BLaER1 treated with 17β-estradiol and CSF1 and Interleukin-3, amounts not matched to agents 10 nM and 100 nM (cell line): Measurements from ENCODE around the gene NECTIN2.

Experiments used
- H3K27ac ChIP-seq, 11 experiments: shearing (Covaris generic); formaldehyde crosslinking; 2 replicates each; pipeline ENCODE4 v1.8.1; 2022
- H3K27me3 ChIP-seq, 11 experiments: shearing (Covaris generic); formaldehyde crosslinking; 2 replicates each; pipeline ENCODE4 v1.8.1; 2022
- H3K36me3 ChIP-seq, 11 experiments: shearing (Covaris generic); formaldehyde crosslinking; 2 replicates each; pipeline ENCODE4 v1.8.1; 2022
- H3K4me1 ChIP-seq, 10 experiments: shearing (Covaris generic); formaldehyde crosslinking; 2 replicates each; pipeline ENCODE4 v1.8.1; 2022
- H3K4me2 ChIP-seq, 11 experiments: shearing (Covaris generic); formaldehyde crosslinking; 2 replicates each; pipeline ENCODE4 v1.8.1; 2022
- H3K4me3 ChIP-seq, 10 experiments: shearing (Covaris generic); formaldehyde crosslinking; 2 replicates each; pipeline ENCODE4 v1.8.1; 2022
- H3K9ac ChIP-seq, 11 experiments: shearing (Covaris generic); formaldehyde crosslinking; 2 replicates each; pipeline ENCODE4 v1.8.1; 2022
- H3K9me3 ChIP-seq, 11 experiments: shearing (Covaris generic); formaldehyde crosslinking; replicated peaks in 1 of 11; 2 replicates each; pipeline ENCODE4 v1.8.1; 2022
- H4K20me1 ChIP-seq, 11 experiments: shearing (Covaris generic); formaldehyde crosslinking; 2 replicates each; pipeline ENCODE4 v1.8.1; 2022
- Cebpa-rat ChIP-seq, 11 experiments: shearing (Covaris generic); IDR thresholded peaks; 2 replicates each; pipeline ENCODE4 v1.8.1; 2022

Gene NECTIN2

DNA sequence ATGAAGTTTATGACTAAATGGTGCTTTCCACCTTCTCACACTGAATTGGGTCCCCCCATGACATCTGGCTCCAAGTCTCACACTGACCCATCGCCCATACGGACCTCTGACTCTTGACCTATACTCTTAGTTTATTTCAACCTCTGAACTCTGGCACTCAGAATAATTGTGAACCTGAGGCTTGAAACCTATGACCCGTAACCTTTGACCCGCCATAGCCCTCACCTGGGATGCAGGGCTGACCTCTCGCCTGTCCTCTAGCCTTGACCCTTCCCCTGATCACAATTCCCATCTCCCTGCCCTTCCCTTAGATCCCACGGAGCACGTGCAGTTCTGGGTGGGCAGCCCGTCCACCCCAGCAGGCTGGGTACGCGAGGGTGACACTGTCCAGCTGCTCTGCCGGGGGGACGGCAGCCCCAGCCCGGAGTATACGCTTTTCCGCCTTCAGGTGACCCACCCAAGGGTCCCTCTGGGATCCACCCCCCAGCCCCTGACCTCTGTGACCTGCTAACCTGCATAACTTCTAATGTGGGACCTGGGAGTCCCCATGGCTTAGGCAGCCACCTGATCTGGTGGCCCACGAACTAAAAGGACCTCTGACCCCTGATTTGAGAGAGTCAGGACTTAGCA is 32.1 kb upstream of the NECTIN2 start:
- H3K4me1 ChIP-seq, result peaks cover 7 to 16% (median 12%) of the 10 kb centered on the region in 10 experiments
- H4K20me1 ChIP-seq, result no peaks in the 10 kb centered on the region
- H3K9ac ChIP-seq, result no peak overlapping the region

DNA sequence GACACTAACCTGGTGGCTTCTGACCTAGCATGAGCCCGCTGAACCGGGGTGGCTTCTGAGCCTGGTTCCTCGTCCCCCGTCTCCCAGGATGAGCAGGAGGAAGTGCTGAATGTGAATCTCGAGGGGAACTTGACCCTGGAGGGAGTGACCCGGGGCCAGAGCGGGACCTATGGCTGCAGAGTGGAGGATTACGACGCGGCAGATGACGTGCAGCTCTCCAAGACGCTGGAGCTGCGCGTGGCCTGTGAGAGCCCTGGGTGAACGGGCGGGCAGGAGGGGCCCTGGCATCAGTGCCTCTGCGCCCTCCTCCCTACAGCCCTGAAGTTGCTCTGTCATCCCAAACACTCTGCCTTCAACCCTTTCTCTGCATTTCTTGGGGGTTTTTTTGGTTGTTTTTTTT is 31.6 kb upstream of the NECTIN2 start:
- Histone ChIP-seq H4K20me1 (no peaks in the 10 kb centered on the region), H3K27me3 (no peaks in the 10 kb centered on the region; a peak in 1 of 22 replicates), H3K4me1 (peaks cover 1 to 10% (median 6%) of the 10 kb centered on the region in 10 experiments; a peak in 18 of 20 replicates), H3K27ac (no peak overlapping the region), H3K36me3 (no peaks in the 10 kb centered on the region; a peak in 2 of 22 replicates), H3K4me3 (no peak overlapping the region), H3K9me3 (no peaks in the 10 kb centered on the region), H3K9ac (no peak overlapping the region), H3K4me2 (no peak overlapping the region)
- TF ChIP-seq Cebpa-rat (IDR thresholded peaks at IDR 0.05), result no peak

More for the DNA sequence above, 32.1 kb upstream of the NECTIN2 start:
- H3K27ac ChIP-seq, result no peak overlapping the region
- H3K27me3 ChIP-seq, result no peaks in the 10 kb centered on the region; a peak in 2 of 22 replicates
- H3K36me3 ChIP-seq, result no peaks in the 10 kb centered on the region; a peak in 2 of 22 replicates
- no peak for TF ChIP-seq Cebpa-rat (IDR thresholded peaks at IDR 0.05)
- no peak overlapping the region for H3K4me2 ChIP-seq
- H3K9me3 ChIP-seq, result no peaks in the 10 kb centered on the region
- no peak overlapping the region for H3K4me3 ChIP-seq

DNA sequence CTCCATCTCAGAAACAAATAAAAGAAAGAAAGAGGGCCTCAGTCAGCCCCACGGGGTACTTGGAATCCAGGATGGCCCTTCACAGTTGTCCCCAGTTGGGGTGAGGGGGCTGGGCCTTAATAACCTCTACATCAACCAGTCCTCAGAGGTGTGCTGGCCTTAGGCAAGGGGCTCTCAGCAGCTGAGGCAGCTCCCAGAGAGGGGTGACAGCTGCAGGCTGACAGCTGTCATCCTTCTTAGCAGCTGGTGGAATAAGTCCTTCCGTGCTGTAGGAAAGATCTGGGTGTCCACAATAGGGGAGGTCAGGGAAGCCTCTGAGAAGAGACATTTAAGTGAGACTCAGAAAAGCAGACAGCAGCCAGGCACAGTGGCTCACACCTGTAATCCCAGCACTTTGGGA is 29.8 kb upstream of the NECTIN2 start:
- no peak overlapping the region for H3K4me3 ChIP-seq
- H3K36me3 ChIP-seq, result no peaks in the 10 kb centered on the region; a peak in 2 of 22 replicates
- no peak overlapping the region for H3K9ac ChIP-seq
- H3K4me2 ChIP-seq, result no peak overlapping the region
- H3K4me1 ChIP-seq, result peaks cover 0 to 12% (median 4%) of the 10 kb centered on the region in 10 experiments; a peak in 12 of 20 replicates
- H3K27me3 ChIP-seq, result no peaks in the 10 kb centered on the region
- H3K27ac ChIP-seq, result no peak overlapping the region
- no peaks in the 10 kb centered on the region for H3K9me3 ChIP-seq
- H4K20me1 ChIP-seq, result no peaks in the 10 kb centered on the region
- TF ChIP-seq Cebpa-rat (IDR thresholded peaks at IDR 0.05), result no peak

DNA sequence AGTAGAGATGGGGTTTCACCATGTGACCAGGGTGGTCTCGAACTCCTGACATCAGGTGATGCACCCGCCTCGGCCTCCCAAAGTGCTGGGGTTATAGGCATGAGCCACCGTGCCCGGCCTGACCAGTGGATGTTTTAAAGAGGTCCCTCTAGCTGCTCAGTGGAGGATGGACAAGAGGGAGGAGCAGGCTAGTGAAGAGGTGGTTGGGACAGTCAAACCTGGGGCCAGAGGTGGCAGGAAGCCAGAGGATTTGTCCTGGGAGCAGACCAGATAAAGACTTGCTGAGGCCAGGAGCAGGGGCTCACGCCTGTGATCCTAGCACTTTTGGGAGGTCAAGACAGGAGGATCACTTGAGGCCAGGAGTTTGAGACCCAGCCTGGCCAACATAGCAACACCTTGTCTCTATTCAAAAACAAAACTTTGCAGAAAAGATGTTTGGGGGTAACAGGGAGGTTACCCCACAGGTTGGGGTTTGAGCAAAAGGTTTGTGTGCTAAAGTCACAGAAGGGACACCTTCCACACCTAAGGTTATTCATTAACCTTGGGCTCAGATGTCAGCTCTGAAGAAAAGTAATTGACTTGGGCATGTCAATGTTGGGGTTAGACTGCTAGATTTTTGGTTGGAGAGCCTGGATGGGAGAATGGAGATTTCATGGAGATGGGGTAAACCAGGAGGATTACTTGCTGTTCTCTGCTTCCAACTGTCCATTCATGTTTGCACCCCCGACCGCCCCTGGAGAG is 28.2 kb upstream of the NECTIN2 start:
- Histone ChIP-seq H3K27me3 (no peaks in the 10 kb centered on the region), H3K4me1 (peaks cover 0 to 28% (median 17%) of the 10 kb centered on the region in 10 experiments; a peak in 17 of 20 replicates), H3K4me3 (no peak overlapping the region), H4K20me1 (no peaks in the 10 kb centered on the region), H3K36me3 (no peaks in the 10 kb centered on the region; a peak in 2 of 22 replicates), H3K4me2 (no peak overlapping the region), H3K9ac (no peak overlapping the region; a peak in 1 of 22 replicates), H3K9me3 (no peaks in the 10 kb centered on the region), H3K27ac (no peak overlapping the region)
- TF ChIP-seq Cebpa-rat (IDR thresholded peaks at IDR 0.05), result no peak

DNA sequence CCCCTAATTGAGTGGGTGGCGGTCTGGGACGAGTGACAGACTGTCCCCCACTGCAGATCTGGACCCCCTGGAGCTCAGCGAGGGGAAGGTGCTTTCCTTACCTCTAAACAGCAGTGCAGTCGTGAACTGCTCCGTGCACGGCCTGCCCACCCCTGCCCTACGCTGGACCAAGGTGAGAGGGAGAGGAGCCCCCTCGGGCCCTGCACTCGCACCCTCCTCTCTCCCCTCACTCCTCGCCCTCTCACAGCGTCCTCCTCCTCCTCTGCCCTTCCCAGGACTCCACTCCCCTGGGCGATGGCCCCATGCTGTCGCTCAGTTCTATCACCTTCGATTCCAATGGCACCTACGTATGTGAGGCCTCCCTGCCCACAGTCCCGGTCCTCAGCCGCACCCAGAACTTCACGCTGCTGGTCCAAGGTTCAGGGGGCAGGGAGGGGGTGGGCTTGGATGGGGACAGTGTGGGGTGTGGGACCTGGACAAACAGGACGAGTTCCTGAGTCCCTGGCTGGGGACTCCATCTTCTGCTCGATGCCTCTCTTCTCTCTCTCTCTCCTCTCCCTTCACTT is 27.5 kb upstream of the NECTIN2 start:
- Histone ChIP-seq H3K36me3 (no peaks in the 10 kb centered on the region; a peak in 2 of 22 replicates), H3K4me2 (no peak overlapping the region), H4K20me1 (no peaks in the 10 kb centered on the region), H3K9ac (no peak overlapping the region), H3K4me1 (peaks cover 0 to 31% (median 18%) of the 10 kb centered on the region in 10 experiments; a peak in 17 of 20 replicates), H3K4me3 (no peak overlapping the region), H3K27ac (no peak overlapping the region), H3K27me3 (no peaks in the 10 kb centered on the region), H3K9me3 (no peaks in the 10 kb centered on the region)
- TF ChIP-seq Cebpa-rat (IDR thresholded peaks at IDR 0.05), result no peak

DNA sequence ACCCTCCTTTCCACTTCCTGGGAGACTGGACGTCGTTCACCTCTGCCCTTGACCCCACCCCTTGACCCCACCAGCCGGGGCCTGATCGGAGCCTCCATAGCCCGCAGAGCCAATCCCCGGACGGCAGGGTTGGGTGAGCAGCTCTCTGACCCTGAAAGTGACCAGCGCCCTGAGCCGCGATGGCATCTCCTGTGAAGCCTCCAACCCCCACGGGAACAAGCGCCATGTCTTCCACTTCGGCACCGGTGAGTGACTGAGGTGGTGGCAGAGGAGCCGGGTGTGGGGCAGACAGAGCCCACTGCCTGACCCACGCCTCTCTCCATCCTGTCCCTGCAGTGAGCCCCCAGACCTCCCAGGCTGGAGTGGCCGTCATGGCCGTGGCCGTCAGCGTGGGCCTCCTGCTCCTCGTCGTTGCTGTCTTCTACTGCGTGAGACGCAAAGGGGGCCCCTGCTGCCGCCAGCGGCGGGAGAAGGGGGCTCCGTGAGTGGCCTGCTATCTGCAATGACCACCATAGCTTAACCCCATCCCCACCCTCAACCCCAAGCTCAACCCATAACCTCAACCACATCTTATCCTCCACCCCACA is 26.8 kb upstream of the NECTIN2 start:
- no peaks in the 10 kb centered on the region for H3K9me3 ChIP-seq
- no peak overlapping the region for H3K9ac ChIP-seq
- H3K4me3 ChIP-seq, result no peak overlapping the region
- H3K27me3 ChIP-seq, result no peaks in the 10 kb centered on the region
- no peak overlapping the region for H3K27ac ChIP-seq
- no peak overlapping the region for H3K4me2 ChIP-seq
- TF ChIP-seq Cebpa-rat (IDR thresholded peaks at IDR 0.05), result no peak
- no peaks in the 10 kb centered on the region for H4K20me1 ChIP-seq
- H3K4me1 ChIP-seq, result peaks cover 0 to 28% (median 18%) of the 10 kb centered on the region in 10 experiments; a peak in 17 of 20 replicates
- H3K36me3 ChIP-seq, result no peaks in the 10 kb centered on the region

DNA sequence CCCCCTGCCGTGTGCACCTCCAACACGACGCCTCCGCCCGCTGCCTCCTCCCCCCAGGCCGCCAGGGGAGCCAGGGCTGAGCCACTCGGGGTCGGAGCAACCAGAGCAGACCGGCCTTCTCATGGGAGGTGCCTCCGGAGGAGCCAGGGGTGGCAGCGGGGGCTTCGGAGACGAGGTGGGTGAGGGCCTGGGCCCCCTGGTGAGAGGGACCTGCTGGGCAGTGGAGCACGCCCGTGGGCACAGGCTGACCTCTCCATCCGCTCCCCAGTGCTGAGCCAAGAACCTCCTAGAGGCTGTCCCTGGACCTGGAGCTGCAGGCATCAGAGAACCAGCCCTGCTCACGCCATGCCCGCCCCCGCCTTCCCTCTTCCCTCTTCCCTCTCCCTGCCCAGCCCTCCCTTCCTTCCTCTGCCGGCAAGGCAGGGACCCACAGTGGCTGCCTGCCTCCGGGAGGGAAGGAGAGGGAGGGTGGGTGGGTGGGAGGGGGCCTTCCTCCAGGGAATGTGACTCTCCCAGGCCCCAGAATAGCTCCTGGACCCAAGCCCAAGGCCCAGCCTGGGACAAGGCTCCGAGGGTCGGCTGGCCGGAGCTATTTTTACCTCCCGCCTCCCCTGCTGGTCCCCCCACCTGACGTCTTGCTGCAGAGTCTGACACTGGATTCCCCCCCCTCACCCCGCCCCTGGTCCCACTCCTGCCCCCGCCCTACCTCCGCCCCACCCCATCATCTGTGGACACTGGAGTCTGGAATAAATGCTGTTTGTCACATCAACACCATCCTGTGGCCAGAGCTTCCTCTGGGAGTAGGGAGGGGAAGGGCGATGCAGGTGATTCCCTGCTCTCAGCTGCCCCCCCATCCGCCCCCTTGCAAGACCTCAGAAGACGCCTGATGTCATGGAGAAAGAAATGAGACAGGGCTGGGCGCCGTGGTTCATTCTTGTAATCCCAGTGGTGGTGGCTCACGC is 25.2 kb upstream of the NECTIN2 start:
- H3K36me3 ChIP-seq, result no peaks in the 10 kb centered on the region
- H4K20me1 ChIP-seq, result no peaks in the 10 kb centered on the region
- peak overlapping the region in 6 of 11 experiments; percentile 33 to 72 (median 60); a peak in 9 of 22 replicates for H3K4me2 ChIP-seq
- H3K9me3 ChIP-seq, result no peaks in the 10 kb centered on the region
- peaks cover 0 to 25% (median 18%) of the 10 kb centered on the region in 10 experiments; a peak in 17 of 20 replicates for H3K4me1 ChIP-seq
- H3K27ac ChIP-seq, result no peak overlapping the region
- H3K27me3 ChIP-seq, result no peaks in the 10 kb centered on the region
- no peak overlapping the region for H3K9ac ChIP-seq
- TF ChIP-seq Cebpa-rat (IDR thresholded peaks at IDR 0.05), result no peak
- H3K4me3 ChIP-seq, result no peak overlapping the region

DNA sequence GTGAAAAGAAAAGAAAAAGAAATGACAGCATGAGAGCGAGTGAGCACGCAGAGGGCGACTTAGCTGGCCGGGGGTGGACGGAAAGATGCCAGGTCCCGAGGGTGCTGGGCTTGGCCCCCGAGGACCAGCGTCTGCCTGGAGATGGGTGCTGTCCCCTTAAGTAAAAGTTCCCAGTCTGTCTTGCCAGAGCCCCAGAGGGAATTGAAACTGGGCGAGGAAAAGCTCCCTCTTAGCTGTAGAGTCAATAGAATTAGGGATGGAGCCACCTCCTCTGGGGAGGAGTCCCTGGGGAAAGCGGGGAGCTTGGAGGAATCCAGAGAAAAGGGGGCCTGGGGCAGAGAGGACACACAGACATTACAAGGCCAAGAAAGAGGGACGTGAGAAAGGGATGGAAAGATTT is 23.9 kb upstream of the NECTIN2 start:
- Histone ChIP-seq H3K4me2 (peak overlapping the region in 7 of 11 experiments; percentile 4 to 68 (median 23); a peak in 5 of 22 replicates), H3K4me1 (peaks cover 0 to 25% (median 18%) of the 10 kb centered on the region in 10 experiments; a peak in 17 of 20 replicates), H3K4me3 (no peak overlapping the region), H3K36me3 (no peaks in the 10 kb centered on the region), H4K20me1 (no peaks in the 10 kb centered on the region), H3K27ac (no peak overlapping the region), H3K9me3 (no peaks in the 10 kb centered on the region), H3K27me3 (no peaks in the 10 kb centered on the region), H3K9ac (no peak overlapping the region)
- TF ChIP-seq Cebpa-rat (IDR thresholded peaks at IDR 0.05), result no peak
